ENCODE measurements around the gene MRPL3.

MRPL3 gene

GRCh38 chr3:131491775-131492174 lies 11.0 kb downstream of the MRPL3 start:
- no peak for DNase-seq

- DNase-seq: no peak
These were observed 11.7 kb downstream of the MRPL3 start for GRCh38 chr3:131491084-131491483.

- DNase-seq: peak; percentile 24
These were observed 16.2 kb downstream of the MRPL3 start for GRCh38 chr3:131486545-131486944.

GRCh38 chr3:131485119-131485518 lies 17.7 kb downstream of the MRPL3 start:
- no peak for DNase-seq

- no peak for DNase-seq
These were observed 18.2 kb downstream of the MRPL3 start for GRCh38 chr3:131484496-131485111.

- no peak for DNase-seq
These were observed 22.7 kb downstream of the MRPL3 start for GRCh38 chr3:131480116-131480515.

- DNase-seq: no peak
These were observed 25.0 kb downstream of the MRPL3 start for GRCh38 chr3:131477813-131478212.

- no peak for DNase-seq
These were observed 28.7 kb downstream of the MRPL3 start for GRCh38 chr3:131474115-131474514.

- no peak for DNase-seq
These were observed 32.4 kb downstream of the MRPL3 start for GRCh38 chr3:131470377-131470776.

- DNase-seq: no peak
These were observed 44.1 kb downstream of the MRPL3 start for GRCh38 chr3:131458653-131459052.

GRCh38 chr3:131457220-131457619 lies 45.6 kb downstream of the MRPL3 start:
- no peak for DNase-seq

GRCh38 chr3:131454501-131454900 lies 48.3 kb downstream of the MRPL3 start:
- no peak for DNase-seq

- no peak for DNase-seq
These were observed 49.2 kb downstream of the MRPL3 start for GRCh38 chr3:131453533-131453932.

GRCh38 chr3:131447349-131447748 lies 55.4 kb downstream of the MRPL3 start:
- no peak for DNase-seq

GRCh38 chr3:131444180-131444579 lies 58.6 kb downstream of the MRPL3 start:
- no peak for DNase-seq

- no peak for DNase-seq
These were observed 63.7 kb downstream of the MRPL3 start for GRCh38 chr3:131439084-131439483.

- DNase-seq: no peak
These were observed 67.8 kb downstream of the MRPL3 start for GRCh38 chr3:131435000-131435399.

GRCh38 chr3:131432441-131432840 lies 70.3 kb downstream of the MRPL3 start:
- DNase-seq: no peak

GRCh38 chr3:131431754-131432153 lies 71.0 kb downstream of the MRPL3 start:
- DNase-seq: no peak

GRCh38 chr3:131427226-131427625 lies 75.5 kb downstream of the MRPL3 start:
- DNase-seq: no peak

GRCh38 chr3:131421957-131422498 lies 80.7 kb downstream of the MRPL3 start:
- DNase-seq: no peak

GRCh38 chr3:131421301-131421700 lies 81.5 kb downstream of the MRPL3 start:
- DNase-seq: no peak

GRCh38 chr3:131417751-131418150 lies 85.0 kb downstream of the MRPL3 start:
- DNase-seq: no peak

All from CD4-positive, alpha-beta T cell treated with Interleukin-4 for 4 hours (primary cell).